IPS-NIHi7 (cell line): ENCODE results near the gene VRTN.
A peak's percentile ranks its signal among the peaks of the same experiment; 100 is the strongest.

ENCODE experiments used
- DNase-seq: peaks from one replicate; pipeline ENCODE4 v3.0.0; 2012; ENCODE audit warnings: mixed read lengths; ENCODE audit errors: extremely low spot score

Gene VRTN

GRCh38 chr14:74392616-74393570 lies 44.6 kb downstream of the VRTN start:
- no peak for DNase-seq

- no peak for DNase-seq
These were observed 46.3 kb downstream of the VRTN start for GRCh38 chr14:74394549-74394948.

- no peak for DNase-seq
These were observed 46.8 kb downstream of the VRTN start for GRCh38 chr14:74395094-74395493.

GRCh38 chr14:74400031-74400685 lies 51.9 kb downstream of the VRTN start:
- peak; percentile 79 for DNase-seq

- DNase-seq, result no peak
These were observed 52.7 kb downstream of the VRTN start for GRCh38 chr14:74400919-74401503.

GRCh38 chr14:74401504-74402241 lies 53.4 kb downstream of the VRTN start:
- DNase-seq, result peak; percentile 76

- no peak for DNase-seq
These were observed 54.4 kb downstream of the VRTN start for GRCh38 chr14:74402401-74403251.

GRCh38 chr14:74403619-74404417 lies 55.5 kb downstream of the VRTN start:
- DNase-seq, result no peak

- no peak for DNase-seq
These were observed 56.2 kb downstream of the VRTN start for GRCh38 chr14:74404435-74404834.

- DNase-seq, result no peak
These were observed 57.4 kb downstream of the VRTN start for GRCh38 chr14:74405663-74406062.

- DNase-seq, result no peak
These were observed 58.9 kb downstream of the VRTN start for GRCh38 chr14:74407021-74407800.

GRCh38 chr14:74407801-74408154 lies 59.5 kb downstream of the VRTN start:
- no peak for DNase-seq

- DNase-seq, result no peak
These were observed 60.6 kb downstream of the VRTN start for GRCh38 chr14:74408870-74409269.

- no peak for DNase-seq
These were observed 61.2 kb downstream of the VRTN start for GRCh38 chr14:74409441-74409840.
